ENCODE measurements around the gene KRT79.

The KRT79 gene

GRCh38 chr12:52847335-52848102 lies 13.4 kb upstream of the KRT79 start:
- Mint-ChIP-seq H3K27me3 (ENCODE audit: low read depth) (peaks cover 8% of the 10 kb centered on the region), H3K36me3 (ENCODE audit: low read depth) (no peaks in the 10 kb centered on the region), H3K4me1 (ENCODE audit: low read depth) (peaks cover 3% of the 10 kb centered on the region), H3K9me3 (no peaks in the 10 kb centered on the region), H3K27ac (no peak overlapping the region), H3K4me3 (no peak overlapping the region)

- H3K36me3 Mint-ChIP-seq (ENCODE audit: low read depth): no peaks in the 10 kb centered on the region
- H3K9me3 Mint-ChIP-seq: no peaks in the 10 kb centered on the region
Measured at GRCh38 chr12:52846356-52846970, 12.4 kb upstream of the KRT79 start.

GRCh38 chr12:52845946-52846345 lies 11.8 kb upstream of the KRT79 start:
- no peak overlapping the region for H3K4me3 Mint-ChIP-seq
- no peaks in the 10 kb centered on the region for H3K36me3 Mint-ChIP-seq (ENCODE audit: low read depth)
- H3K4me1 Mint-ChIP-seq (ENCODE audit: low read depth): peaks cover 3% of the 10 kb centered on the region
- peaks cover 8% of the 10 kb centered on the region for H3K27me3 Mint-ChIP-seq (ENCODE audit: low read depth)
- no peak overlapping the region for H3K27ac Mint-ChIP-seq
- no peaks in the 10 kb centered on the region for H3K9me3 Mint-ChIP-seq

More at GRCh38 chr12:52846356-52846970, 12.4 kb upstream of the KRT79 start:
- Mint-ChIP-seq H3K4me3 (no peak overlapping the region), H3K27ac (no peak overlapping the region), H3K27me3 (ENCODE audit: low read depth) (peaks cover 8% of the 10 kb centered on the region), H3K4me1 (ENCODE audit: low read depth) (peaks cover 3% of the 10 kb centered on the region)

GRCh38 chr12:52844386-52844785 lies 10.3 kb upstream of the KRT79 start:
- no peaks in the 10 kb centered on the region for H3K36me3 Mint-ChIP-seq (ENCODE audit: low read depth)
- peaks cover 4% of the 10 kb centered on the region for H3K27me3 Mint-ChIP-seq (ENCODE audit: low read depth)
- no peaks in the 10 kb centered on the region for H3K9me3 Mint-ChIP-seq
- H3K27ac Mint-ChIP-seq: no peak overlapping the region
- H3K4me3 Mint-ChIP-seq: no peak overlapping the region
- peaks cover 3% of the 10 kb centered on the region for H3K4me1 Mint-ChIP-seq (ENCODE audit: low read depth)

GRCh38 chr12:52839436-52840105 lies 5.5 kb upstream of the KRT79 start:
- H3K4me1 Mint-ChIP-seq (ENCODE audit: low read depth): peaks cover 14% of the 10 kb centered on the region

GRCh38 chr12:52838609-52839435 lies 4.7 kb upstream of the KRT79 start:
- Mint-ChIP-seq H3K4me1 (ENCODE audit: low read depth) (peaks cover 14% of the 10 kb centered on the region), H3K9me3 (no peaks in the 10 kb centered on the region), H3K27me3 (ENCODE audit: low read depth) (peaks cover 6% of the 10 kb centered on the region), H3K27ac (no peak overlapping the region), H3K4me3 (no peak overlapping the region), H3K36me3 (ENCODE audit: low read depth) (no peaks in the 10 kb centered on the region)

More at GRCh38 chr12:52839436-52840105, 5.5 kb upstream of the KRT79 start:
- H3K27ac Mint-ChIP-seq: no peak overlapping the region
- H3K9me3 Mint-ChIP-seq: no peaks in the 10 kb centered on the region
- peaks cover 6% of the 10 kb centered on the region for H3K27me3 Mint-ChIP-seq (ENCODE audit: low read depth)
- H3K36me3 Mint-ChIP-seq (ENCODE audit: low read depth): no peaks in the 10 kb centered on the region
- no peak overlapping the region for H3K4me3 Mint-ChIP-seq

- Mint-ChIP-seq H3K4me3 (no peak overlapping the region), H3K4me1 (ENCODE audit: low read depth) (peaks cover 14% of the 10 kb centered on the region), H3K27me3 (ENCODE audit: low read depth) (peaks cover 6% of the 10 kb centered on the region), H3K36me3 (ENCODE audit: low read depth) (no peaks in the 10 kb centered on the region), H3K9me3 (no peaks in the 10 kb centered on the region), H3K27ac (no peak overlapping the region)
Measured at GRCh38 chr12:52837781-52838608, 3.9 kb upstream of the KRT79 start.

GRCh38 chr12:52837413-52837741 lies 3.3 kb upstream of the KRT79 start:
- H3K4me3 Mint-ChIP-seq: peak overlapping the region; percentile 14
- H3K27me3 Mint-ChIP-seq (ENCODE audit: low read depth): peaks cover 6% of the 10 kb centered on the region
- H3K27ac Mint-ChIP-seq: peak overlapping the region; percentile 29
- H3K36me3 Mint-ChIP-seq (ENCODE audit: low read depth): no peaks in the 10 kb centered on the region
- no peaks in the 10 kb centered on the region for H3K9me3 Mint-ChIP-seq
- H3K4me1 Mint-ChIP-seq (ENCODE audit: low read depth): peaks cover 14% of the 10 kb centered on the region

- H3K36me3 Mint-ChIP-seq (ENCODE audit: low read depth): no peaks in the 10 kb centered on the region
- no peak overlapping the region for H3K4me3 Mint-ChIP-seq
- peak overlapping the region; percentile 73 for H3K27ac Mint-ChIP-seq
- peaks cover 6% of the 10 kb centered on the region for H3K27me3 Mint-ChIP-seq (ENCODE audit: low read depth)
- H3K9me3 Mint-ChIP-seq: no peaks in the 10 kb centered on the region
- peaks cover 14% of the 10 kb centered on the region for H3K4me1 Mint-ChIP-seq (ENCODE audit: low read depth)
Measured at GRCh38 chr12:52836491-52837412, 2.6 kb upstream of the KRT79 start.

- H3K9me3 Mint-ChIP-seq: no peaks in the 10 kb centered on the region
- H3K4me3 Mint-ChIP-seq: no peak overlapping the region
- H3K27ac Mint-ChIP-seq: peak overlapping the region; percentile 73
- H3K4me1 Mint-ChIP-seq (ENCODE audit: low read depth): peaks cover 14% of the 10 kb centered on the region
- peaks cover 6% of the 10 kb centered on the region for H3K27me3 Mint-ChIP-seq (ENCODE audit: low read depth)
- no peaks in the 10 kb centered on the region for H3K36me3 Mint-ChIP-seq (ENCODE audit: low read depth)
Measured at GRCh38 chr12:52836042-52836466, 1.9 kb upstream of the KRT79 start.

GRCh38 chr12:52835271-52836041 lies 1.3 kb upstream of the KRT79 start:
- no peak overlapping the region for H3K4me3 Mint-ChIP-seq
- no peaks in the 10 kb centered on the region for H3K9me3 Mint-ChIP-seq
- peaks cover 6% of the 10 kb centered on the region for H3K27me3 Mint-ChIP-seq (ENCODE audit: low read depth)
- peak overlapping the region; percentile 73 for H3K27ac Mint-ChIP-seq
- H3K36me3 Mint-ChIP-seq (ENCODE audit: low read depth): no peaks in the 10 kb centered on the region
- peaks cover 14% of the 10 kb centered on the region for H3K4me1 Mint-ChIP-seq (ENCODE audit: low read depth)

- Mint-ChIP-seq H3K36me3 (ENCODE audit: low read depth) (no peaks in the 10 kb centered on the region), H3K4me1 (ENCODE audit: low read depth) (peaks cover 14% of the 10 kb centered on the region), H3K9me3 (no peaks in the 10 kb centered on the region), H3K4me3 (no peak overlapping the region), H3K27me3 (ENCODE audit: low read depth) (peaks cover 6% of the 10 kb centered on the region), H3K27ac (no peak overlapping the region)
Measured at GRCh38 chr12:52834727-52835001, 553 bp upstream of the KRT79 start.
